SK-N-MC (cell line): ENCODE data around the gene HIRA.

Source experiments
- DNase-seq: peaks from one replicate; pipeline ENCODE4 v3.0.0-alpha.2; 2011; ENCODE audit warnings: low read depth, low spot score
- H3K27ac ChIP-seq: fragments of 200-600 bp; sonication (generic); 2 replicates; pipeline ENCODE4 v1.5.1; 2016; ENCODE audit warnings: mixed run types
- H3K36me3 ChIP-seq: fragments of 200-600 bp; sonication (generic); 2 replicates; pipeline ENCODE4 v1.6.1; 2017; ENCODE audit warnings: antibody characterized with exemption, low read length, mixed read lengths; ENCODE audit not compliant: insufficient read depth
- H3K4me3 ChIP-seq: fragments of 200-600 bp; sonication (generic); 2 replicates; pipeline ENCODE4 v1.5.1; 2016
- H3K9ac ChIP-seq: fragments of 200-600 bp; sonication (generic); 2 replicates; pipeline ENCODE4 v1.8.0; 2017; ENCODE audit warnings: mixed run types, mixed read lengths; ENCODE audit not compliant: insufficient read length
- H3K9me3 ChIP-seq: fragments of 200-600 bp; sonication (generic); 2 replicates; pipeline ENCODE4 v1.6.1; 2017; ENCODE audit warnings: low read depth, mild to moderate bottlenecking, antibody characterized with exemption, low read length, moderate library complexity, mixed read lengths
- EZH2 ChIP-seq: fragments of 200-600 bp; sonication (generic); IDR thresholded peaks from one replicate; pipeline ENCODE4 v1.6.1; 2017; ENCODE audit warnings: antibody characterized with exemption
- FOXP2 ChIP-seq: optimal IDR thresholded peaks from 2 replicates; pipeline ENCODE3; 2011; ENCODE audit warnings: mild to moderate bottlenecking, moderate library complexity; ENCODE audit not compliant: insufficient read depth; ENCODE audit errors: extremely low read length, control extremely low read depth
- POLR2AphosphoS5 ChIP-seq: IDR thresholded peaks from 2 replicates; pipeline ENCODE4 v1.6.1; 2012; ENCODE audit warnings: mild to moderate bottlenecking, low read depth, low read length, borderline replicate concordance

HIRA gene

GRCh38 chr22:19466126-19466716 lies 34.7 kb upstream of the HIRA start:
- Histone ChIP-seq H3K27ac (no peak overlapping the region), H3K4me3 (no peak overlapping the region), H3K9me3 (no peaks in the 10 kb centered on the region), H3K36me3 (peaks cover 90% of the 10 kb centered on the region), H3K9ac (no peak overlapping the region)
- no peak for DNase-seq
- TF ChIP-seq POLR2AphosphoS5 (no peak), FOXP2 (no peak), EZH2 (no peak)

- Histone ChIP-seq H3K27ac (no peak overlapping the region), H3K9me3 (no peaks in the 10 kb centered on the region), H3K4me3 (no peak overlapping the region), H3K36me3 (peaks cover 82% of the 10 kb centered on the region), H3K9ac (no peak overlapping the region)
- TF ChIP-seq FOXP2 (no peak), EZH2 (no peak), POLR2AphosphoS5 (no peak)
- DNase-seq = no peak
Measured at GRCh38 chr22:19464975-19465374, 33.4 kb upstream of the HIRA start.

GRCh38 chr22:19464546-19464945 lies 33.0 kb upstream of the HIRA start:
- no peak for TF ChIP-seq EZH2
- TF ChIP-seq FOXP2 = no peak
- no peak for TF ChIP-seq POLR2AphosphoS5
- Histone ChIP-seq H3K27ac (no peak overlapping the region), H3K4me3 (no peak overlapping the region), H3K9me3 (no peaks in the 10 kb centered on the region), H3K9ac (no peak overlapping the region), H3K36me3 (peaks cover 78% of the 10 kb centered on the region)
- no peak for DNase-seq

- Histone ChIP-seq H3K27ac (no peak overlapping the region), H3K9ac (no peak overlapping the region), H3K9me3 (no peaks in the 10 kb centered on the region), H3K36me3 (peaks cover 70% of the 10 kb centered on the region), H3K4me3 (no peak overlapping the region)
- DNase-seq = no peak
- TF ChIP-seq FOXP2 (no peak), EZH2 (no peak), POLR2AphosphoS5 (no peak)
Measured at GRCh38 chr22:19463491-19464469, 32.2 kb upstream of the HIRA start.

- no peak for DNase-seq
- Histone ChIP-seq H3K9ac (no peak overlapping the region), H3K27ac (no peak overlapping the region), H3K36me3 (peaks cover 64% of the 10 kb centered on the region), H3K4me3 (no peak overlapping the region), H3K9me3 (no peaks in the 10 kb centered on the region)
- no peak for TF ChIP-seq POLR2AphosphoS5
- TF ChIP-seq FOXP2 = no peak
- no peak for TF ChIP-seq EZH2
Measured at GRCh38 chr22:19463008-19463407, 31.5 kb upstream of the HIRA start.

- DNase-seq = no peak
- Histone ChIP-seq H3K4me3 (no peak overlapping the region), H3K9ac (no peak overlapping the region), H3K27ac (no peak overlapping the region), H3K9me3 (no peaks in the 10 kb centered on the region), H3K36me3 (peaks cover 60% of the 10 kb centered on the region)
- TF ChIP-seq POLR2AphosphoS5 (no peak), EZH2 (no peak), FOXP2 (no peak)
Measured at GRCh38 chr22:19461506-19461905, 30.0 kb upstream of the HIRA start.

- TF ChIP-seq POLR2AphosphoS5 (no peak), FOXP2 (no peak), EZH2 (no peak)
- Histone ChIP-seq H3K9ac (no peak overlapping the region), H3K9me3 (no peaks in the 10 kb centered on the region), H3K27ac (no peak overlapping the region), H3K4me3 (no peak overlapping the region), H3K36me3 (peaks cover 60% of the 10 kb centered on the region)
- no peak for DNase-seq
Measured at GRCh38 chr22:19460036-19460435, 28.5 kb upstream of the HIRA start.

- H3K36me3 ChIP-seq = peaks cover 59% of the 10 kb centered on the region
- no peak overlapping the region for H3K4me3 ChIP-seq
- DNase-seq = no peak
- H3K27ac ChIP-seq = no peak overlapping the region
- H3K9me3 ChIP-seq = no peaks in the 10 kb centered on the region
- H3K9ac ChIP-seq = no peak overlapping the region
- TF ChIP-seq EZH2 = no peak
- no peak for TF ChIP-seq FOXP2
- no peak for TF ChIP-seq POLR2AphosphoS5
Measured at GRCh38 chr22:19457828-19458428, 26.4 kb upstream of the HIRA start.
